ENCODE results near the gene SHISA6. TPM values are rescaled to one million over a fixed set of nuclear protein-coding genes. Genes with fewer than 3 reads are reported as not detected.

Gene SHISA6
- polyA plus RNA-seq, 1 experiment = not detected

DNA sequence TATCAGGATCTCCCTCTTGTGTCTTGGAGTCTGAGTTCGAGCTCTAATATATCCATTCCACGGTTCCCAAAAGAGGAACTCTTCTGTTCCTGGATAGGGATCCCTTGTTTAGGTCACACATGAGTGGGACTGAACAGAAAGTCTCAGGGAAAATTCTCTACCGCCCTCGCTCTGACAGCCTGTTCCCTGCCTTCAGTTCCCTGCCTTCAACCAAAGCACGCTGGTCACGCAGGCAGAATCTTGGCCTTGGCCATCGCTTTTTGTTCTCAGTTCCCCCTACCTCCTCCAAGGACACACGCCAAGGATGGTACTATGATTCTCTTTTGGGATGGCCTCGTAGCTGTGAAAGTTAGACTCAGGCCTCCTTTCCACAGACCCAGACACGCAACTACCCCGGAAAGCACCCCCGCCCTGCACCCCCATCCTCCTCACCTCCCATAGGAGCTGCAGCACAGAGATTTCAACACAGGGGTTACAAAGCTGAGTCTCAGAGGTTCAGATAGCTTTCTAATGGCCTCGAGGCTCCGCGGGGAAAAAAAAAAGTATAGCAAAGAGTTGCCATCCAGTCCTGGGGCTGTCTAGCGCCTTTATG, 1.5 kb upstream of the SHISA6 start:
- ChIA-PET CTCF (no interaction called here), POLR2A (no interaction called here)
- H3K36me3 ChIP-seq (ENCODE audit: control insufficient read depth, insufficient read depth, low read length) = no peaks in the 10 kb centered on the region
- H3K4me3 ChIP-seq (ENCODE audit: low read depth, low read length) = no peak overlapping the region
- no peak for DNase-seq (ENCODE audit: low read depth)
- TF ChIP-seq, protein P1, sequence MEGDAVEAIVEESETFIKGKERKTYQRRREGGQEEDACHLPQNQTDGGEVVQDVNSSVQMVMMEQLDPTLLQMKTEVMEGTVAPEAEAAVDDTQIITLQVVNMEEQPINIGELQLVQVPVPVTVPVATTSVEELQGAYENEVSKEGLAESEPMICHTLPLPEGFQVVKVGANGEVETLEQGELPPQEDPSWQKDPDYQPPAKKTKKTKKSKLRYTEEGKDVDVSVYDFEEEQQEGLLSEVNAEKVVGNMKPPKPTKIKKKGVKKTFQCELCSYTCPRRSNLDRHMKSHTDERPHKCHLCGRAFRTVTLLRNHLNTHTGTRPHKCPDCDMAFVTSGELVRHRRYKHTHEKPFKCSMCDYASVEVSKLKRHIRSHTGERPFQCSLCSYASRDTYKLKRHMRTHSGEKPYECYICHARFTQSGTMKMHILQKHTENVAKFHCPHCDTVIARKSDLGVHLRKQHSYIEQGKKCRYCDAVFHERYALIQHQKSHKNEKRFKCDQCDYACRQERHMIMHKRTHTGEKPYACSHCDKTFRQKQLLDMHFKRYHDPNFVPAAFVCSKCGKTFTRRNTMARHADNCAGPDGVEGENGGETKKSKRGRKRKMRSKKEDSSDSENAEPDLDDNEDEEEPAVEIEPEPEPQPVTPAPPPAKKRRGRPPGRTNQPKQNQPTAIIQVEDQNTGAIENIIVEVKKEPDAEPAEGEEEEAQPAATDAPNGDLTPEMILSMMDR (IDR thresholded peaks at IDR 0.05; ENCODE audit: insufficient read depth, low read depth, low read length) = no peak
- H3K27me3 ChIP-seq (ENCODE audit: control insufficient read depth, insufficient read depth, low read length) = peaks cover 4% of the 10 kb centered on the region; the same call in 1 of the 2 replicates

DNA sequence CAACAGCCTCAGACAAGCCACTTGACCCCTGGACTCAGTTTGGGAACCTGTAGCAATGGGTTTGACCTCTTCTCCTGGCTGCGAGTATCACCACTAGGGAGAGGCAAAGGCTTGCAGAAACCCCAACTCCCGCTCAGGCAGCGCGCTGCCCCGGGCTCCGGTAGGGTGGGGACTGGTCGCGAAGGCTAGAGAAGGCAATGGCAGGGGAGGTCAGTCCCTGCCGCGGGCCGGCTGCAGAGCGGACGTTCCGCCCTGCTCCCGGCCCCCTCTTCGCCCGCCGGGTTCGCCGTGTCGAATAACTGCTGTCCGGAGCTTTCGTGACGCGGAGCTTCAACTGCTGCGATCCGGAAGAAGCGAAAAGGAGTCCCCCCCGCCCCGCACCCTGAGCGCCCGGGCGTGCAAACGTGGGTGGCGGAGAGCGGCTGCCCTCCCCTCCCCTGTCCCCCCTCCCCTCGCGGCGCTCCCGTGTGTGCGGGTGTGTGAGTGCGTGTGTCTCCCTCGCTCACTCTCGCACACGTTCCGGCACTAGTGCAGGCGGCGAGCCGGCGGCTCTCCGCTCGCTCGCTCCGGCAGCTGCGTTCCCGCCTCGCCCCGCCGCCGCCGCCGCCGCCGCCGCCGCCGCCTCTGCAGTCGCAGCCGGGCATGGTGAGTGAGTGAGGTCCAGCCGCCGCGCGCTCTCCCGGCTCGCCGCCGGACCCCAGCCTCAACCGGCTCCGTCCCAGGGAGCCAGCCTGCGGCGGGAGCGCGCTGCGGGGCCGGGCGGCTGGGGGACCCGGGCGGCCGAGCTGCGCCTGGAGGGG, 772 bp upstream of the SHISA6 start:
- Histone ChIP-seq H3K4me3 (ENCODE audit: low read depth, low read length) (no peak overlapping the region; the same call in 1 of the 2 replicates), H3K27me3 (ENCODE audit: control insufficient read depth, insufficient read depth, low read length) (peaks cover 4% of the 10 kb centered on the region; the same call in 1 of the 2 replicates), H3K36me3 (ENCODE audit: control insufficient read depth, insufficient read depth, low read length) (no peaks in the 10 kb centered on the region)
- CTCF ChIA-PET = no interaction called here
- POLR2A ChIA-PET = no interaction called here
- TF ChIP-seq, protein P1 (IDR thresholded peaks at IDR 0.05; ENCODE audit: insufficient read depth, low read depth, low read length) = no peak
- no peak for DNase-seq (ENCODE audit: low read depth)

DNA sequence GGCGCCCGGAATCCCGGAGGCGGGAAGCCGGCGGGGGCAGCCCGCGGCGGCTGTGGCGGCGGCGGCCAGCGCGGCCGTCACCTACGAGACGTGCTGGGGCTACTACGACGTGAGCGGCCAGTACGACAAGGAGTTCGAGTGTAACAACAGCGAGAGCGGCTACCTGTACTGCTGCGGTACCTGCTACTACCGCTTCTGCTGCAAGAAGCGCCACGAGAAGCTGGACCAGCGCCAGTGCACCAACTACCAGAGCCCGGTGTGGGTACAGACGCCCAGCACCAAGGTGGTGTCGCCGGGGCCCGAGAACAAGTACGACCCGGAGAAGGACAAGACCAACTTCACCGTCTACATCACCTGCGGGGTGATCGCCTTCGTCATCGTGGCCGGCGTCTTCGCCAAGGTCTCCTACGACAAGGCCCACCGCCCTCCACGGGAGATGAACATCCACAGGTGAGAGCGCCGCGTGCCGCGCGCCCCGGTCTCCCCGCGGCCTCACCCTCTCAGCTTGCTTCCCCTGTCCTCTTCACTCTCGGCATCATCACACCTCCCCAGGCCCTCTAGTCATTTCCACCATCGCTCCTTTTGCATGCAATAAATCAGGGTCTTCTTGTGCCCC, 706 bp downstream of the SHISA6 start:
- Histone ChIP-seq H3K36me3 (ENCODE audit: control insufficient read depth, insufficient read depth, low read length) (no peaks in the 10 kb centered on the region), H3K27me3 (ENCODE audit: control insufficient read depth, insufficient read depth, low read length) (peaks cover 4% of the 10 kb centered on the region; the same call in 1 of the 2 replicates), H3K4me3 (ENCODE audit: low read depth, low read length) (no peak overlapping the region)
- POLR2A ChIA-PET = no interaction called here
- TF ChIP-seq, protein P1 (IDR thresholded peaks at IDR 0.05; ENCODE audit: insufficient read depth, low read depth, low read length) = no peak
- CTCF ChIA-PET = no interaction called here
- no peak for DNase-seq (ENCODE audit: low read depth)

DNA sequence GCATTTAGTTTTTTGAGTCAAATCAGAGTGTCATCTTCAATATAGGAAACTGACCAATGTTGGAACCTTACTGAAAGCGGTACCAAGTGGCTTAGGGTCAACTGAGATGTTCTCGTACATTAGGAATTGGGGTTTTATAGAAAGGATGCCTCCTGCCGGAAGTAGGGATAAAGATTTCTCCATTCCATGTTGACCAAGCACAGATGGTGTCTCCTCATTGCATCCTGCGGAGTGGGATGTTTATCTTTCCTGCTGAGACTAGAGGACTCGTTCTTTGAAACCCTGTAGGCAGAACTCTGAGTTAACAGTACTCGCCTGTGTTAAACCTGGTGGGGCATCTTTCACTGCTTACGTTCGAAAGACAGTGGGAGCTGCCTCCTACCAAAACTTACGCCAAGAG, 1.4 kb downstream of the SHISA6 start:
- ChIA-PET POLR2A (no interaction called here), CTCF (no interaction called here)
- no peaks in the 10 kb centered on the region for H3K36me3 ChIP-seq (ENCODE audit: control insufficient read depth, insufficient read depth, low read length)
- H3K27me3 ChIP-seq (ENCODE audit: control insufficient read depth, insufficient read depth, low read length) = peaks cover 4% of the 10 kb centered on the region; the same call in 1 of the 2 replicates
- DNase-seq (ENCODE audit: low read depth) = no peak
- TF ChIP-seq, protein P1 (IDR thresholded peaks at IDR 0.05; ENCODE audit: insufficient read depth, low read depth, low read length) = no peak
- H3K4me3 ChIP-seq (ENCODE audit: low read depth, low read length) = no peak overlapping the region

DNA sequence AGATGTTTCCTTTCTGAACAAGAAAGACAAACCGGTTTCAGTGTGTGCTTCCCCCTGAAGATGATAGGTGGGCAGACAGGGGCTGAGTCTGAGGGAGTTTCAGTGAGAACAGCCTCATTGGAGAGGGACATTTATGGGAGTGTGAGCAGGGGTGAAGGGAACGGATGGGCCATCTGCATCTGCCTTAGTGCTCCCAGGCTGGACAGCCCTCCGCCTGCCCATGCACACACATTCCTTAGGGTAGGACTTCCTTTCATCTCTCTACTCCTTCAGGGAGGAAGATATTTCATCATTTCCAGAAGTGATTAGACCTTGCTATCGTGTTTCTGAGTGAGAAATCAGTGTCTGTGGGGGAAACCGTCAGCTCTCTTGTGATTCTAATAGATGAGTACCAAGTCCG, 3.8 kb downstream of the SHISA6 start:
- DNase-seq (ENCODE audit: low read depth) = no peak
- H3K4me3 ChIP-seq (ENCODE audit: low read depth, low read length) = no peak overlapping the region
- peaks cover 4% of the 10 kb centered on the region; the same call in 1 of the 2 replicates for H3K27me3 ChIP-seq (ENCODE audit: control insufficient read depth, insufficient read depth, low read length)
- TF ChIP-seq, protein P1 (IDR thresholded peaks at IDR 0.05; ENCODE audit: insufficient read depth, low read depth, low read length) = no peak
- no peaks in the 10 kb centered on the region for H3K36me3 ChIP-seq (ENCODE audit: control insufficient read depth, insufficient read depth, low read length)
- ChIA-PET CTCF (no interaction called here), POLR2A (no interaction called here)
